Peyer's patch (tissue), 4 donors: ENCODE measurements around the gene ALMS1.
"Not testable (repeated sequence)": the region's sequence is repeated elsewhere in the genome, so short reads cannot be mapped to it uniquely, and the experiment has no call there.

ENCODE experiments used
- CTCF ChIP-seq, 6 experiments: fragments of 450-650 bp in 4 of 6; fragments of 200-600 bp in 2 of 6; sonication (generic) in 1 of 6; IDR thresholded peaks; one replicate each; pipeline ENCODE4 v1.5.1; 2017 to 2019; ENCODE audit warnings: antibody characterized with exemption in 6 of 6, mild to moderate bottlenecking in 3 of 6, moderate library complexity in 1 of 6
- POLR2A ChIP-seq, 2 donors: fragments of 450-650 bp; IDR thresholded peaks; one replicate each; pipeline ENCODE4 v1.5.1; 2017; ENCODE audit warnings: antibody characterized with exemption in 2 of 2, mild to moderate bottlenecking in 2 of 2, moderate library complexity in 2 of 2

GRCh38 chr2:73504850-73505249 is 119.2 kb downstream of the ALMS1 start:
- TF ChIP-seq CTCF, POLR2A (IDR thresholded peaks at IDR 0.05): not testable (repeated sequence)
